NOMO-1 (cell line): ENCODE data around the gene ACOT7.
A peak's percentile ranks its signal among the peaks of the same experiment; 100 is the strongest.

Source experiments
- DNase-seq, 2 experiments: peaks; one replicate each; lab custom pipeline; 2025; ENCODE audit not compliant: unreplicated experiment in 2 of 2; lab: John Stamatoyannopoulos, UW

The ACOT7 gene

GRCh38 chr1:6273380-6273891 is 120.1 kb downstream of the ACOT7 start:
- no peak for DNase-seq

GRCh38 chr1:6272868-6273267 is 120.7 kb downstream of the ACOT7 start:
- DNase-seq: no peak

GRCh38 chr1:6272452-6272851 is 121.1 kb downstream of the ACOT7 start:
- no peak for DNase-seq

- no peak for DNase-seq
These were observed 122.0 kb downstream of the ACOT7 start for GRCh38 chr1:6271554-6271953.

GRCh38 chr1:6271006-6271405 is 122.6 kb downstream of the ACOT7 start:
- DNase-seq: no peak

- no peak for DNase-seq
These were observed 123.2 kb downstream of the ACOT7 start for GRCh38 chr1:6270401-6270800.

- DNase-seq: no peak
These were observed 123.7 kb downstream of the ACOT7 start for GRCh38 chr1:6269720-6270400.

- DNase-seq: no peak
These were observed 124.3 kb downstream of the ACOT7 start for GRCh38 chr1:6269296-6269695.

GRCh38 chr1:6268415-6268814 is 125.2 kb downstream of the ACOT7 start:
- DNase-seq: no peak

GRCh38 chr1:6267686-6268322 is 125.8 kb downstream of the ACOT7 start:
- DNase-seq: no peak

- DNase-seq: no peak
These were observed 126.9 kb downstream of the ACOT7 start for GRCh38 chr1:6266641-6267040.

GRCh38 chr1:6265151-6265550 is 128.4 kb downstream of the ACOT7 start:
- no peak for DNase-seq

GRCh38 chr1:6263716-6264115 is 129.9 kb downstream of the ACOT7 start:
- DNase-seq: no peak

GRCh38 chr1:6262555-6263420 is 130.8 kb downstream of the ACOT7 start:
- no peak for DNase-seq

GRCh38 chr1:6261615-6261995 is 132.0 kb downstream of the ACOT7 start:
- DNase-seq: no peak

GRCh38 chr1:6260961-6261614 is 132.5 kb downstream of the ACOT7 start, which contains the start of gene GPR153:
Gene GPR153, minus strand, starts transcription at chr1:6261098. Its CDS starts 6,193 bp downstream, at chr1:6254905.
- peak in 1 of 2 experiments; percentile 18 for DNase-seq

GRCh38 chr1:6260433-6260934 is 133.1 kb downstream of the ACOT7 start:
- DNase-seq: no peak

- peak; percentile 73 to 86 for DNase-seq
These were observed 133.8 kb downstream of the ACOT7 start for GRCh38 chr1:6259491-6260362.

- no peak for DNase-seq
These were observed 134.9 kb downstream of the ACOT7 start for GRCh38 chr1:6258675-6259074.
